K562 (cell line): Measurements from ENCODE around the gene FGF12. TPM values are rescaled to one million over a fixed set of nuclear protein-coding genes. Genes with fewer than 3 reads are reported as not detected.

ENCODE experiments used
- ATAC-seq: fragments of 200-7000 bp; cut with Tn5 transposase; 3 replicates; pipeline ENCODE4 v1.9.1; 2020; ENCODE audit warnings: moderate library complexity
- BruUV-seq: library from RNA; stranded (reverse); fragments of 400-500 nt; replicated peaks from 2 replicates; lab custom pipeline; 2021; lab: Mats Ljungman, UMichigan
- CTCF ChIA-PET: fragments of 300-600 bp; formaldehyde crosslinking; extraction: SDS; loops from one replicate; lab custom pipeline; 2021; ENCODE audit warnings: low intra/inter-chr PET ratio; lab: Yijun Ruan, JAX
- POLR2A ChIA-PET: fragments of 300-600, 350-650 bp; sonication (Branson Sonifier 250); formaldehyde crosslinking; extraction: SDS; loops from one replicate; lab custom pipeline; 2021; ENCODE audit warnings: antibody characterized with exemption, inconsistent platforms; lab: Yijun Ruan, JAX
- DNase-seq, 4 experiments: peaks; one replicate each; pipeline versions ENCODE4 v3.0.0 to v3.0.0-alpha.2; 2011 to 2018; ENCODE audit warnings: low spot score in 3 of 4, mixed read lengths in 3 of 4; ENCODE audit errors: extremely low read depth in 1 of 4
- FAIRE-seq: peaks from 2 replicates; lab custom pipeline; 2011; peaks lifted over from hg19 to GRCh38; lab: Jason Lieb, UNC
- H2AFZ ChIP-seq: 2 replicates; pipeline ENCODE4 v1.6.0; 2011; ENCODE audit warnings: low read depth, low read length, control low read depth, inconsistent platforms
- H3K27ac ChIP-seq: fragments of 200-600 bp; 3 replicates; pipeline ENCODE4 v1.8.0; 2011; ENCODE audit warnings: low read depth, mild to moderate bottlenecking, control low read depth, inconsistent platforms, low read length, moderate library complexity, mixed read lengths; ENCODE audit errors: extremely low read depth
- H3K27me3 ChIP-seq, 2 experiments: fragments of 300-600 bp in 1 of 2; 2 replicates in 1 of 2; 3 replicates in 1 of 2; pipeline versions ENCODE4 v1.6.0 to v1.8.0; 2011; ENCODE audit warnings: inconsistent platforms in 2 of 2, low read length in 2 of 2, mild to moderate bottlenecking in 1 of 2, mixed read lengths in 1 of 2, moderate library complexity in 1 of 2; ENCODE audit not compliant: control insufficient read depth in 2 of 2, insufficient read depth in 2 of 2
- H3K36me3 ChIP-seq: fragments of 300-600 bp; 3 replicates; pipeline ENCODE4 v1.8.0; 2011; ENCODE audit warnings: mild to moderate bottlenecking, low read length, inconsistent platforms; ENCODE audit not compliant: control insufficient read depth, insufficient read depth
- H3K4me1 ChIP-seq, 2 experiments: fragments of 200-600 bp in 1 of 2; replicated peaks in 1 of 2; 2 replicates in 1 of 2; 3 replicates in 1 of 2; pipeline versions ENCODE4 v1.5.1 to v1.8.0; 2011; ENCODE audit warnings: inconsistent platforms in 2 of 2, low read length in 2 of 2, mild to moderate bottlenecking in 1 of 2, mixed read lengths in 1 of 2, moderate library complexity in 1 of 2; ENCODE audit not compliant: control insufficient read depth in 2 of 2, insufficient read depth in 2 of 2
- H3K4me2 ChIP-seq: 2 replicates; pipeline ENCODE4 v1.6.1; 2011; ENCODE audit warnings: low read length, control low read depth, inconsistent platforms, mixed read lengths; ENCODE audit not compliant: insufficient read depth
- H3K4me3 ChIP-seq: fragments of 200-600 bp; sonication (generic), shearing (Covaris generic); 2 replicates; pipeline ENCODE4 v1.5.1; 2016; ENCODE audit warnings: control low read depth, inconsistent platforms
- H3K79me2 ChIP-seq: fragments of 200-600 bp; 3 replicates; pipeline ENCODE4 v1.8.0; 2011; ENCODE audit warnings: low read length, inconsistent platforms; ENCODE audit not compliant: control insufficient read depth, insufficient read depth
- H3K9ac ChIP-seq, 2 experiments: 2 replicates each; pipeline versions ENCODE4 v1.6.0 to v1.6.1; 2011; ENCODE audit warnings: low read depth in 2 of 2, low read length in 2 of 2, control low read depth in 1 of 2, inconsistent platforms in 1 of 2, mild to moderate bottlenecking in 1 of 2, mixed read lengths in 1 of 2; ENCODE audit not compliant: insufficient read depth in 1 of 2
- H3K9me1 ChIP-seq: one replicate; pipeline ENCODE4 v1.6.0; 2011; ENCODE audit warnings: inconsistent platforms, mild to moderate bottlenecking, low read length, moderate library complexity; ENCODE audit not compliant: control insufficient read depth, insufficient read depth
- H3K9me3 ChIP-seq: replicated peaks from 2 replicates; pipeline ENCODE4 v1.5.1; 2011; ENCODE audit warnings: low read depth, low read length, inconsistent platforms; ENCODE audit not compliant: control insufficient read depth, insufficient read depth
- H4K20me1 ChIP-seq: replicated peaks from 2 replicates; pipeline ENCODE4 v1.6.1; 2011; ENCODE audit warnings: low read length, inconsistent platforms, mixed read lengths; ENCODE audit not compliant: control insufficient read depth, insufficient read depth
- ARHGAP35 ChIP-seq: fragments of 450-650 bp; IDR thresholded peaks from 2 replicates; pipeline ENCODE4 v1.6.1; 2018; ENCODE audit not compliant: partially characterized antibody
- ARID3B ChIP-seq: fragments of 250-450 bp; sonication (Bioruptor Pico); IDR thresholded peaks from 2 replicates; pipeline ENCODE4 v1.4.0; 2020; ENCODE audit warnings: borderline replicate concordance
- DNMT1 ChIP-seq: fragments of 450-650 bp; IDR thresholded peaks from 2 replicates; pipeline ENCODE4 v1.6.1; 2016; ENCODE audit warnings: antibody characterized with exemption, mild to moderate bottlenecking
- HDAC2 ChIP-seq: fragments of 450-650 bp; IDR thresholded peaks from 2 replicates; pipeline ENCODE4 v1.6.1; 2016; ENCODE audit warnings: mild to moderate bottlenecking
- HMG20A ChIP-seq: fragments of 450-650 bp; formaldehyde crosslinking; conservative IDR thresholded peaks from 2 replicates; pipeline ENCODE4 v1.4.0; 2020; ENCODE audit warnings: mild to moderate bottlenecking, mixed read lengths
- NCOA6 ChIP-seq: fragments of 450-650 bp; IDR thresholded peaks from 2 replicates; pipeline ENCODE4 v1.6.1; 2017; ENCODE audit warnings: mild to moderate bottlenecking
- NEUROD1 ChIP-seq: fragments of 150-350 bp; IDR thresholded peaks from 2 replicates; pipeline ENCODE4 v1.6.1; 2014; ENCODE audit warnings: borderline replicate concordance, low read length, low read depth; ENCODE audit not compliant: partially characterized antibody
- PML ChIP-seq: IDR thresholded peaks from 2 replicates; pipeline ENCODE4 v1.6.1; 2012; ENCODE audit warnings: low read length, inconsistent platforms
- TRIM25 ChIP-seq: fragments of 450-650 bp; IDR thresholded peaks from 2 replicates; pipeline ENCODE4 v1.7.0; 2016; ENCODE audit warnings: borderline replicate concordance
- USF1 ChIP-seq: sonication (generic); formaldehyde crosslinking; IDR thresholded peaks from 2 replicates; pipeline ENCODE4 v1.9.0; 2022; ENCODE audit warnings: mild to moderate bottlenecking, missing genetic modification reagents
- ZEB2 ChIP-seq: fragments of 450-650 bp; IDR thresholded peaks from 2 replicates; pipeline ENCODE4 v1.6.1; 2016
- ZNF354B ChIP-seq: fragments of 250-450 bp; sonication (Bioruptor Pico); IDR thresholded peaks from 2 replicates; pipeline ENCODE4 v1.4.0; 2020
- ZNF785 ChIP-seq: fragments of 250-450 bp; sonication (Bioruptor Pico); IDR thresholded peaks from 2 replicates; pipeline ENCODE4 v1.4.0; 2020; ENCODE audit warnings: mild to moderate bottlenecking
- WGBS: fragments of 100-300 bp; shearing (Covaris generic); methylation state at CpG from one replicate; pipeline ENCODE4 v1.1.6; 2016; ENCODE audit warnings: low coverage, mixed read lengths; ENCODE audit not compliant: insufficient coverage; ENCODE audit errors: missing lambda C conversion rate; 5-methylcytosine and 5-hydroxymethylcytosine counted together
- in situ Hi-C: fragments of 300-500 bp; cut with MboI; formaldehyde crosslinking; loops from 4 replicates; pipeline ENCODE4 v1.15.0; 2018; ENCODE audit warnings: inconsistent platforms, mixed read lengths
- intact Hi-C: fragments of 100-400 bp; cut with micrococcal nuclease; formaldehyde crosslinking; loops from 2 replicates; pipeline ENCODE4 v1.14.2; 2022
- polyA plus RNA-seq, 8 experiments: library from polyadenylated mRNA; depleted of rRNA in 4 of 8; stranded (reverse) in 5 of 8; unstranded in 3 of 8; fragments of >200 nt; fragmentation: Nextera tagmentation in 2 of 8; fragmentation: Illumina TruSeq in 1 of 8; extraction: Ambion mirVana in 2 of 8; extraction: Trizol in 1 of 8; gene quantifications; 2 replicates each; pipeline versions ENCODE4 v1.2.1 to v1.2.3, GENCODE V29; 2011 to 2014; ENCODE audit warnings: inconsistent platforms in 1 of 8, missing spikeins in 1 of 8
- total RNA-seq, 7 experiments: library from RNA; depleted of rRNA in 6 of 7; stranded (reverse); fragments of >200 nt in 6 of 7; fragmentation: Illumina TruSeq in 2 of 7; extraction: Trizol in 2 of 7; gene quantifications; 2 replicates each; pipeline versions ENCODE4 v1.2.1 to v1.2.3, GENCODE V29; 2011 to 2021; ENCODE audit warnings: low replicate concordance in 1 of 7

FGF12 gene
- total and polyA plus RNA-seq, 9 of the 15 experiments (the other 6 are each of a cell fraction or from before 2014, with no cell fraction given): not detected

DNA sequence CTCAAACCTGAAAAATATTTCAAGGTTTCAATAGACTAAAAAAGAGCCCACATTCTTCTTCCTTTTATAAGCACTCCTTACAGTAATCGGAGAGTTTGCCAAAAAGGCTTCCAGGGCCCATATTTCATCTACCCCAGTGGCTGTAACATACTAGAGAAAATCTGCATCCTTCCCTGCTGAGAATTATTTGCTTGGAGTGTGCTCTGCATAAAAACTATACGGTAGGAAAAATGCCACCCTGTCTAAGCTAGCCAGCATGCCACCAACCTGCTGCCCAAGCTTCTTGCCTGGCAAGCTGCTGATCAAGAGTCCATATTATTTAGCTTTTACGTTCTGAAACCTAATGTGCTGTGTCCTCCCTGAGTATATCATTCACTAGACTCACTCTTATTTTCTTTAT lies 107.1 kb downstream of the FGF12 start:
- intact Hi-C loops (no loop called here), in situ Hi-C loops (no loop called here)
- 5% methylated on average over 3 of the region's 3 CpGs for WGBS
- Histone ChIP-seq H3K36me3 (no peaks in the 10 kb centered on the region), H3K4me1 (no peaks in the 10 kb centered on the region), H4K20me1 (no peaks in the 10 kb centered on the region), H3K27me3 (no peaks in the 10 kb centered on the region), H3K4me2 (no peak overlapping the region), H3K9me1 (no peaks in the 10 kb centered on the region), H3K27ac (no peak overlapping the region), H3K4me3 (no peak overlapping the region), H3K9ac (no peak overlapping the region), H2AFZ (no peak overlapping the region), H3K79me2 (no peaks in the 10 kb centered on the region), H3K9me3 (no peaks in the 10 kb centered on the region; the same call in 1 of the 2 replicates)
- no TSS peak for BruUV-seq
- no peak for DNase-seq
- no peak for TF ChIP-seq USF1
- TF ChIP-seq ZNF785 (CRISPR knock-in tag): no peak
- no peak for TF ChIP-seq ZNF354B (CRISPR knock-in tag)
- no peak for TF ChIP-seq ARHGAP35
- no peak for TF ChIP-seq HMG20A
- TF ChIP-seq ARID3B (CRISPR knock-in tag): no peak
- TF ChIP-seq TRIM25: no peak
- TF ChIP-seq ZEB2: no peak
- TF ChIP-seq PML: no peak
- no peak for TF ChIP-seq NEUROD1
- TF ChIP-seq NCOA6: no peak
- TF ChIP-seq DNMT1: no peak
- no peak for TF ChIP-seq HDAC2
- no peak for ATAC-seq
- FAIRE-seq: no peak
- ChIA-PET POLR2A (no interaction called here), CTCF (interaction anchor here (0.6 kb wide), 1 partner anchor 1165 kb away, joined by 3 read pairs; no protein-coding TSS in a partner anchor)
